Renal cortical epithelial cell (primary cell): ENCODE measurements around the gene ENTPD7. TPM values are rescaled to one million over a fixed set of nuclear protein-coding genes. Genes with fewer than 3 reads are reported as not detected.
"Not testable (repeated sequence)": the region's sequence is repeated elsewhere in the genome, so short reads cannot be mapped to it uniquely, and the experiment has no call there.

Experiments
- DNase-seq: peaks from one replicate; pipeline ENCODE4 v3.0.0-alpha.2; 2011; ENCODE audit warnings: low read depth
- total RNA-seq: library from RNA; depleted of rRNA; stranded (reverse); fragments of >200 nt; gene quantifications from 2 replicates; pipeline ENCODE4 v1.2.3, GENCODE V29; 2014

The ENTPD7 gene
- total RNA-seq, 1 donor from 2014 or later, result 71.2 TPM

DNA sequence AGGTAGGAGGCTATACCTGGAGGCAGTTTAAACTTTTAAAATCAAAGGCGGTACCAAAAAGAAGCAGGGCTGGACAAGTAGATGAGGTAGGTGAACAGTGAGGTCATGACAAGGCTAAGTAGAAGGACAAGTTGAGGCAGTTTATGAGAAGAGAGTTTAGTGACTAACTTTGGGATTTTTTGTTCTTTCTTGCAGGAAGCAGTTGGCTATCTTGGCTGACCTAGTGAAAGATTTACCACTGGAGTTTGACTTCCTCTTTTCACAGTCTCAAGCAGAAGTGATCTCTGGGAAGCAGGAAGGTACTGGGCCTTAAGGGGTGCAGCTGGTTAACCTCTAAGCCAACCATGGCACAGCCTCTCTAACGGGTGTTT is 26.3 kb downstream of the ENTPD7 start:
- DNase-seq, result peak; percentile 72

DNA sequence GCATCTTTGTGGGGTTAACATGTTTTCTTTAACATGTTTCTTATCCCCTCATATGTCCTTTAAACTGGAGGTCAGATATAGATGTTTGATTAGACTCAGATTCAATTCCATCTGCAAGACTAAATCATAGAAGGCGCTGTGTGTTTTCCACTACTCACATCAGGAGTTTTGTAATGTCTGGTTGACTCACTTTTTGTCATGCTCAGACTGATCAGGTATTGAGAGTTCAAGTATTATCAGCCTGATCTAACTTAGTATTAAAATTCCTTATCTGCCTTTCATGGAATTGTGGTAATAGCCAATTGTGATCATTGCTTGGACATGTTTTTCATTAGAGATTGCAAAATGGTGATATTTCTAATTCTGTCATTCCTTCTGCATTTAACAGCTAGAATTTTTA is 30.2 kb downstream of the ENTPD7 start:
- DNase-seq, result peak; percentile 26

DNA sequence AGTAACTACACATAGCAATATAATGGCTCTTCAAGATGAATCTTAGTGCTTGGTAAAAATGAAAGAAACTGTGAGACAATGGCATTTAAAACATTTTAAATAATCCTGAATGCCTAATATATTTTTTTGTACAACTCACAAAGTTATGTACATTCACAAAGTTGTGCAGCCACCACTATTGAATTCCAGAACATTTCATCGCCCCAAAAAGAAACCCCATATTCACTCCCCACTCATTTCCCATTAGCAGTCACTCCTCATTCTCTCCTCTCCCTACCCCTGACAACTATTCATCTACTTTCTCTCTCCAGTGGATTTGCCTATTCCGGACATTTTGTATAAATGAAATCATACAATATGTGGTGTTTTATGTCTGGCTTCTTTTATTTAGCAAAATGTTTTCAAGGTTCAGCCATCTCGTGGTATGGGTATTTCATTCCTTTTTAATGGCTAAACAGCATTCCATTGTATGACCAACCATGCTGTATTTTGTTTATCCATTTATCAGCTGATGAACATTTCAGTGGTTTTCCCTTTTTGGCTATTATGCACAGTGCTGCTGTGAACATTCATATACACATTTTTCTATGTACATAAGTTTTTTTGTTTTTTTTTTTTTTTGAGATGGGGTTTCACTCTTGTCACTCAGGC is 34.7 kb downstream of the ENTPD7 start:
- peak; percentile 63 for DNase-seq

DNA sequence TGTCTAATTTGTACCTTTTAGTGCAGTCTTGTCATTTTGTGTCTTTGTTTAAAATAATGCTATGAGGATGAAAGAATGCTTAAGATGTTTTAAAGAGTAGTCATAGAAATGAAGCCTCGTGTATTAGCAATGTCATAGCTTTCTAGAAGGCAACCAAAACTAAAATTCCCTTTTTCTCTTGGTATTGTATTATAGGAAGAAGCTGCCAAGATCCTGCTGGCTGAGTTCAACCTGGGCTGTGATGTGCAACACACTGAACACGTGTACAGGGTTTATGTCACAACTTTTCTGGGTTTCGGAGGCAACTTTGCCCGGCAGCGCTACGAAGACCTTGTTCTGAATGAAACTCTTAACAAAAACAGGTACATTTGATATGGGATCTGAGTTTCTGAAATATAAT is 36.5 kb downstream of the ENTPD7 start:
- no peak for DNase-seq

DNA sequence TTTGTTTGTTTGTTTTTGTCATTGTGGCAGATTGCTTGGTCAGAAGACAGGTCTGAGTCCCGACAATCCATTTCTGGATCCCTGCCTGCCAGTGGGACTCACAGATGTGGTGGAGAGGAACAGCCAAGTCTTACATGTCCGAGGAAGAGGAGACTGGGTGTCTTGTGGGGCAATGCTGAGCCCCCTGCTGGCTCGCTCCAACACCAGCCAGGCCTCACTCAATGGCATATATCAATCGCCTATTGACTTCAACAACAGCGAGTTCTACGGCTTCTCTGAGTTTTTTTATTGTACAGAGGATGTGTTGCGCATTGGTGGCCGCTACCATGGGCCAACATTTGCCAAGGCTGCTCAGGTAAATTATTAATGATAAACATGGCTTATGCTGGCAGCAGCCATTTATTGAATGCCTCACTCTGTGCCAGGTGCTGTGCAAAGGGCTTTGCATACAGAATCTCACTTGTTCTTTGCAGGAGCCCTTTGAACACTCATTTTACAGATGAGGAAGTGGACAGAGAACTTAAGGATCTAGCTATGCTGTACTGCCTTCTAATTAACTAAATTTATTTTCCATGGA is 39.3 kb downstream of the ENTPD7 start:
- no peak for DNase-seq

DNA sequence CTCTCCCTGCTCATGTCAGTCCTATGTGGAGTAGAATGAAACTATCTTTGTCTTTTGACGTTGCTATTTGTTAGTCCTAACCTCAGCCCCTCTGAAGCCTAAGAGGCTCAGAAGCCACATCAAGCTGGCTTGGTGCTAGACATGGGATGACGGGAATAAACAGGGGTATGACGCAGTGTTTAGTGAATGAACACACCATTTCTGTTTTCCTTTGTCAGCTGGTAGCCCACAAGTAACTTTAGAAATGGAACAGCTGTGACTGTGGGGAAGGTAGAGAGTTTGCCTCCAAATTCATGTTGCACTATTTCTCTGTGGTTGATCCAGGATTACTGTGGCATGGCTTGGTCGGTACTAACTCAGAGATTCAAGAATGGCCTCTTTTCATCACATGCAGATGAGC is 41.3 kb downstream of the ENTPD7 start:
- DNase-seq, result no peak

DNA sequence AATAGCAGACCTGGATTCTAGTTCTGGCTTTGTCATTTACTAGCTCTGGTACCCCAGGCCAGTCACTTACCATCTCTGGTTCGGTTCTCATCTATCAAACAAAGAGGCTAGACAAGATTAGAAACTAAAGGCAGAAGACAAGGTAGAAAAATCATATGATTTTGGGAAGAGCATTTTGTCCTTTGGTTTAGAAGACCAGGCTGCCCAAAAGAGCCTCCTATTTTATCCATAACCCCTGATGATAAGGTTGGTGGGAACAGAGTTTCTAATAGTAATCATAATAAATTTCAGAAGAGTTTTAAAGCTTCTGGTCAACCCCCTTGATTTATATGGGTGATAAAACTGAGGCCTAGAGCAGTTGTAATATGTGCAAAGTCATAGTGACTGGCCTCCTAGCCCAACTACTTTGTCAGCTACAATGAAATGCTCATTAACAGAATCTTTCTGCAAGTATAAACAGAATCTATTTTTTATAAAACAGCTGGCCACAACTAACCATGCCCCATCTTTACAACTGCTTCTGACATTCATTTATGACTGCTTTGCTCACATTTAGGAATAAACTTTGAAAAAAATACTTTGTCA is 49.2 kb downstream of the ENTPD7 start:
- DNase-seq, result no peak

DNA sequence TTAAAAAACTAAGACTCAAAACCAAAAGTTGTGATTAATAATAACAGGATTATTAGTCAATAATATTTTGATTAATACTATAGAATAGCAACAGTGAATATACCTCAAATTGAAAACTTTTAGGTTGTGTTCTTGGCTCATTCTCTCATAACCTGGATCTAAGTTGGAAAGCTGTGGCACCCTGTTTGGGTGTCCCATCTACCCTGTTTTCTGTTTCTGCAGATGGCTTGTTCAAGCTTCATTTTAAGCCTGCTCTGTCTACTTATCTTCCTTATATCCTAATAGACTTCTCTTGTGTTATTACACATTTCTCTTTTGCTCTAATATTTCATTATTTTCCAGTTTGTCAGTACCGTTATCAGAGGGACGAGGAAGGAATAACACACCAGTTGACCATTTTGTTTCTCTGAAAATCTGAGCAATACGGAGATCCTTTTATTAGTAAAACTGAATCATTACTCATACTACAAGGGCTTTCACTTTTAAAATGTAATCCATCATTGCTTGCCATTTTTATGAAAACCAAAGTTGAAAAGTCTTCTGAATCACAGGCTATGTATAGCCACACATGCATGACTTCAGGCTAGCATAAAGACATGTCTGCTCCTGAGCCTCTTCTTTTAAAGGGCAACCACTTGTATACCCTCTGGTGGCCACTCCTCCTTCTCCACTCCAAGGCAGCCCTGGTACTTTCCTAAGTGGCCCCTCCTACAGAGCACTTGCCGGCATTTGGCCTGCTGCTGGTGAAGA is 50.3 kb downstream of the ENTPD7 start:
- DNase-seq, result no peak

DNA sequence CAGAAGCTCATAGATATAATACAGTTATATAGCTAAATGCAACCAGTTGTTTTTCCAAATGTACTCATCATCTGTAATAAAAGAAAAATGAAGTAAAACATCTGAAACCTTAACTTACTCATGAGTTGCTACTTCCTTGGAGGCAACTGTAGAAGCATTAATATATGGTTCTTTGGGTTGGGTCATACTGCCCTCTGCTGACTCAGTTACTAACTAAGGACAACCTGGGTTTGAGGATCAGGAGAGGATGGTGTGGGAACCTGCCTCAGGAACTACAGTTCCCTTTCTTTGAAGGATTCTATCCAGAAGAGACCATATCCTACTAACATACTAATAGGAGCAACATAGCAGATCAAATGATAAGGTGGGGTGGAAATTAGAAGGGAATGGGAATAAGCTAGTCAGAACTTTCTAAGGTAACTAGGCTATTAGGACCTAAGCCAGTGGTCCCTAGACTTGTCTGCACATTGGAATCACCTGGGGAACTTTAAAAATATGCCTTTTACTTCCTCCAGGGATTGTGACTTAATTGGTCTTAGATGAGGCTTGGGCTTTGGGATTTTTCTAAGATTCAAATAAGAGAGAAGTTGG is 51.9 kb downstream of the ENTPD7 start:
- DNase-seq, result peak; percentile 69

DNA sequence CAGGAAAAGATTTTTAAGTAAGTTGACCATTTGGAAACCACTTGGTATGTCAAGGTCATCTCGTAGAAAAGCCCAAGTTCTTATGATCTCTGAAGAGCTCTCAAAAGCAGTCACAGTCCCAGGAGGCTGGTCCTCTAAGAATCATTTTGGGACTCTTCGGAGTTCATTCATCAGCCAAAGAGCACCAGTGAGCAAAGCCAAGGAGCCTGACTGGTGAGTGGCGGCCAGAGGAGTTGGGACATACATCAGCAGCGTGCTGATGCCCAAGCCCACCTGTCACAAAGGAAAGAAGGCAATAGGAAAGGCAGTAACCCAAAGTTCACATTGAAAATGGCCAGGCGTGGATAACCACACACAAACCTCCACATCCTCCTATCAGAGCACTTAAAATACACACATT is 55.1 kb downstream of the ENTPD7 start:
- DNase-seq, result no peak

DNA sequence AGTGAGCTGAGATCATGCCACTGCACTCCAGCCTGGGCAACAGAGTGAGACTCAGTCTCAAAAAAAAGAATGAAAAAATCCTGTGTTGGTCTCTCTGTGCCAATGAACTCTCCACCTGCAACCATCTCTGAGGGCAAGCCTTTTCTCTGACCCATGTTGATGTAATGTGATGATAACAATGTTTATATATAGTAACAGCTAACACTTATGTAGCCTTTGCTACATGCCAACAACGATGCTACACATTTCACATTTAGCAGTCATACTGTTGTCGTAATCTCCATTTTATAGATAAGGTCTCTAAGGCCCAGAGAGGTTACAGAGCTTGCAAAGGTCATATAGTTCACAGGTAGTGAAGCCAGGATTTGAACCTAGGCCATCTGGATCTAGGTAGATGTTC is 61.1 kb downstream of the ENTPD7 start:
- DNase-seq, result no peak

DNA sequence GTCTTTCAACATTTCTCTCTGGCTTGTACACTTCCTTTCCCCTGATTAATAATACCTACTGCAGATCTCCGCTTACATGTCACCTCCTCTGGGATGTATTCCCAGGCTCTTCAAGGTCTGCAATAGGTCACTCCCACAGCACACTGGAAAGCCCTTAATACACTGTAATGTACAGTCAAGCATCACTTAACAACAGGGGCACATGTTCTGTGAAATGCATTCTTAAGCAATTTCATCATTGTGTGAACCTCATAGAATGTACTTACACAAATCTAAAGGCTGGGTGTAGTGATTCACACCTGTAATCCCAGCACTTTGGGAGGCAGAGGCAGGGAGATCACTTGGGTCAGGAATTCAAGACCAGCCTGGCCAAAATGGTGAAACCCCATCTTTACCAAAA is 70.7 kb downstream of the ENTPD7 start:
- DNase-seq, result peak; percentile 87

DNA sequence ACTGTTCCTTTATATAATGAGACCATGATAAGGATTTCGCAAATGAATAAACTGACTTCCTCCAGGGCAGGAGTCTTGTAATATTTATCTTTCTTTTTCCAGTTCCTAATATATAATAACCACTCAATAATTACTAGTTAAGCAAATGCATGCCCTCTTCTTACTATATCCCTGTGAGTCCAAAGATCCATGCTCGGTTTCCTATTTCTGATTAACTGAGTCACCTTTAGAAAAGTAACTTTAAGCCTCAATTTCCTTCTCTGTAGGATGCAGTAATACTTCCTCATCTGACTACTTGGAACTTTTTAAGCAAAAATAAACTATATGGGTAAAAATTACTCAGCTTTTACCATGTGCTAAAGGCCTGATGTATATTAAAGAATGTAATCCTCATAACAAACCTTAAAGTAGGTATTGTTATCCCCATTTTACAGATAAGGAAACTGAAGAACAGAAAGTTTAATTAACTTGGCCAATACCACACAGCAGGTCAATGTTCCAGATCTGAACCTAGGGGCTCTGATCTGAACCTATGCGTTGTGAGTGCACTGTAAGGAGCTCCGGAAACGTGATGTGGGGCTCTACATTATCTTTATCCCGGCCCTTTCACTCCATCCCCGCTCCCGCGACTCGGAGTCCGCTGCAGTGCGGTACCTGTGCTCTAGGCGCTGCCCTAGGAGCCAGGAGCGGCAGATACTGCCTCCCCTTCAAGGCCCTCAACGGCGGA is 72.2 kb downstream of the ENTPD7 start:
- DNase-seq, result no peak

DNA sequence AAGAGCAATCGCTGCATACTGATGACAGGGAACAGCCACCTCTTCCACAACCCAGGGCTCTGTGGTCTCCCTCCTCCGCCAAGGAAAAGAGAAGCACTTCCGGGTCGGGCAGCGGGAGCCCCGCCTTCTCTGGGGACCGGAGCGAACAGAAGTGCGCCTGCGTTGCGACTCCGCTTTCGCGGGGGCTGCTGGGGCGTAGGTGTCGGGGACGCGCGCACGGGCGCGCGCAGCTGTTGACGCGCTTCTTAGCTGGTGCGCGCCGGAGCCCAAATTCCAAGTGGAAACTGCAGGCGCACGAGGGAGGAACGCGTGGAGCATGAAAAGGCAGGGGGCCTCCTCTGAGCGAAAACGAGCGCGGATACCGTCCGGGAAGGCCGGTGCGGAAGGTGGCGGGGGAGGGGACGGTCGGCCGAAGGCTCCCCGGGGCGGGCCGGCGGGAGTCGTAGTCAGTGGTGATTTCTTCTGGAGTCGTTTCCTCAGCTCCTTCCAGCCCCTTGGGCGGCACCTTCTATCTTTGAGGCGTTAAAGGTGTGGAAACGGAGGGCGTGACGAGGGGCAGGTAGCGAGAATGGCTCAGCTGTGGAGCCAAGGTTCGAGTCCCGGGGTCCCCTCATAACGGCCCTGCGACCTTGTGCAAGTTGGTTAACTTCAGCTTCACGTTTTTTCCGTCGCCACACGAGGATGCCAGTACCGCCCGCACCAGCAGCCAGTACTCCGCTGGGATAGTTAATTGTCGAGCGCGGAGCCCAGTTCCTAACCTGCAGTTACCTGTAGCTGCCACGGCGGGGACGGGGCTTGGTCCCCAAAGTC is 72.9 kb downstream of the ENTPD7 start, which contains the start of the genes COX15 and CUTC:
Gene COX15 (minus strand): TSS at position 95 of the 810 bp plus-strand sequence. CDS start 78 bp downstream, at position 17.
Gene CUTC (plus strand): TSS at position 202 of the 810 bp plus-strand sequence. CDS start 115 bp downstream, at position 317.
- DNase-seq, result peak; percentile 90

DNA sequence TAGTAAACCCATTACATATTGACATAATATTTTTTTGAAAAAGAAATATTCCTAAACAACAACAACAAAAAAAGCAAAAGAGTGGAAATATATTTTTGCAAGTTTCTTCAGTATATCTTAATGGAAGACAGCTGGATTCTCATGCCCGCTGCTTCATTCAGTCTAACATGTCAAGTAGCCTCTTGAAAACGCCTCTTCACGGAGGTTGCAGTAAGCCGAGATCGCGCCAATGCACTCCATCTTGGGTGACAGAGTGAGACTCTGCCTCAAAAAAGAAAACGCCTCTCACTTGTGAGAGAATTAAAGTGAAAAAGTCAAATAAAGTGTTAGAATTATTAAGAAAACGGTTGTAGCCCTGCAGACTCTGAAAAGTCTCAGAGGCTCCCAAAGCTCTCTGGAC is 74.1 kb downstream of the ENTPD7 start:
- DNase-seq, result no peak

DNA sequence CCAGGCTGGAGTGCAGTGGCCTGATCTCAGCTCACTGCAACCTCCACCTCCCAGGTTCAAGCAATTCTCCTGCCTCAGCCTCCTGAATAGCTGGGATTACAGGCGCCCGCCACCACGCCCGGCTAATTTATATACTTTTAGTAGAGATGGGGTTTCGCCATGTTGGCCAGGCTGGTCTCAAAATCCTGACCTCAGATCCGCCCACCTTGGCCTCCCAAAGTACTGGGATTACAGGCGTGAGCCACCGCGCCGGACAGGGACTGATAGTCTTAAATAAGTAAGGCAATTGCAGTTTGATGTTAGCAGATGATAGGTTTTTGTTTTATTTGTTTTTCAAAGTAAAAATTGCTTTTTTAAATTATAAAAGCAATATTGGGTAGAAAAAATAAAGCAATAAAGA is 74.8 kb downstream of the ENTPD7 start:
- DNase-seq, result not testable (repeated sequence)

DNA sequence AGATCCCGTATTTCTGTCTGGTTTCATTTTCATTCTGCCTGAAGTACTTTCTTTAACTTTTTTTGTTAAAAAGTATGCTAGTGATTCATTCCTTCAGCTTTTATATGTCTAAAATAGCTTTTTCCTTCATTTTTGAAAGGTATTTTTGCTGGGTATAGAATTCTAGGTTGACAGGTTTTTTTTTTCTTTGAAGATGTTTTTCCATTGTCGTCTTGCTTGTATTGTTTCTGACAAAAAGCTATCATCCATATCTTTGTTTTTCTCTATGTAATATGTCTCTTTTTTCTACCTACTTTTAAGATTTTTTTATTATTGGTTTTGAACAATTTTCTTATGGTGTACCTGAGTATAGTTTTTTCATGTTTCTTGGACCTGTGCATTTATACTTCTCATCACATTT is 81.0 kb downstream of the ENTPD7 start:
- no peak for DNase-seq

DNA sequence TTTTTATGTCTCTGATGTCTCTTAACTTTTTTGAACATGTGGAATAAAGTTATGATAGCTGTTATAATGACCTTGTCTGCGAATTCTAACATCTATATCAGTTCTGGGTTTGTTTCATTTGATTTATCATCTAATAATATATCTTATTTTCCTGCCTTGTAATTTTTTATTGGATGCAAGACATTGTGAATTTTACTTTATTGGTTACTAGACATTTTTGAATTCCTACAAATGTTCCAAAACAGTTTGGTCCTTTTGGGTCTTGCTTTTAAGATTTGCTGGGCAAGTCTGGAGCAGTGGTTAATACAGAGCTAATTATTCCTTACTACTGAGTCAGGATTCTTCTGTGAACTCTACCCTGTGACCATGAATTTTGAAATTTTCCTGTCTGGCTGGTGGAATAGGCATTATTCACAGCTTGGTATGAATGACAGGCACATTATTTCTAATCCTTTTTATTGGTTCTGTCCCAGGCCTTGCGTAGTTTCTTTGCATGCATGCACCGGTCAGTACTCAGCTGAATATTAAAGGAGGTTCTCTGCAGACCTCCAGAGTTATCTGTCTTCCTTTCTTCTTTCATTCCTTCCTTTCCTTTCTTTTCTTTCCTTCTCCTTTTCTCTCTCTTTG is 81.7 kb downstream of the ENTPD7 start:
- no peak for DNase-seq

DNA sequence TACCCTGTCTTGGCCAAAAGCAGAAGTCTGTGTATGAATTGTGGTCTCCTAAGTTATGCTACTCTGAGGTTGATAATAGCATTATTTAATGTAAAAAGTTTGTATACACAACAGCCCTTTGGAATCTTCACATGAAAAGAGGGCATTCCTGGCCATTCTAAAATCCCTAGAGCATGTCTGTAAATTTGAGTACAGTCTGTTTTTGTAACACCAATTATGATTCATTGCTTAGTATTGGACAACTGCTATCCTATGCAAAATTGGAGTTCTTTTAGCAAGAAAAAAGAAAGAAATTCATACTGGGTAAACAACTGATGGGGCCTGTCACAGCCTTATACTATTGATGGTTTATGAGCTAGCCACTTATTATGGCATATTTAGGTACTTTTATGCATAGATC is 82.9 kb downstream of the ENTPD7 start:
- no peak for DNase-seq

DNA sequence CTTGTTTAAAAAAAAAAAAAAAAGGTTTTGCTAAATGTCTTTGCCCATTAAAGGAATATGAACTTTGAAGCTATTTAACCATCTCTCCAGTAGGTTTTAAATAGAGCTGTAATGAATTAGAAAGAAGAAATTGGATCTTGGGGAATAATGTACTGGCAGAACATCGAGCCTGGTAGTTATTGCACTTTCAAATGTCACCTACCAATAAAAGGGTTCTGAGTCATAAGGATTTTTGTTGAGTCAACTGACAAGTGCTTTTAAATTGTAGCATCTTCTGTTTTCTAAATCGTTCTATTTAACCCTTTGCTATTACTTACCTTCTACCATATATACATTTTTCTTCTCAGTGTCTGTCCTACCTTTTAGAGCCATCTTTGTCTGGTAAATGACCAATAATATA is 83.4 kb downstream of the ENTPD7 start:
- no peak for DNase-seq
